HepG2 (cell line): ENCODE data around the gene LRRC3C. TPM values are rescaled to one million over a fixed set of nuclear protein-coding genes. Genes with fewer than 3 reads are reported as not detected.

Experiments used
- MXI1 ChIP-seq: IDR thresholded peaks from 3 replicates; pipeline ENCODE4 v1.6.1; 2012; ENCODE audit warnings: low read depth, low read length, inconsistent platforms, borderline replicate concordance
- REXO4 ChIP-seq: sonication (generic); formaldehyde crosslinking; IDR thresholded peaks from 2 replicates; pipeline ENCODE4 v1.8.0; 2022; ENCODE audit warnings: missing genetic modification reagents, mild to moderate bottlenecking, borderline replicate concordance
- ZC3H13 ChIP-seq: sonication (generic); formaldehyde crosslinking; IDR thresholded peaks from 2 replicates; pipeline ENCODE4 v1.8.1; 2023; ENCODE audit warnings: mild to moderate bottlenecking, missing genetic modification reagents, moderate library complexity
- ZNF83 ChIP-seq: sonication (generic); formaldehyde crosslinking; IDR thresholded peaks from 2 replicates; pipeline ENCODE4 v1.4.0; 2020; ENCODE audit warnings: missing genetic modification reagents, mild to moderate bottlenecking, borderline replicate concordance
- polyA plus RNA-seq, 8 experiments: library from polyadenylated mRNA; depleted of rRNA in 3 of 8; stranded (reverse) in 7 of 8; unstranded in 1 of 8; fragments of >200 nt; fragmentation: Illumina TruSeq in 4 of 8; extraction: Trizol in 4 of 8; gene quantifications; 2 replicates each; pipeline versions ENCODE4 v1.2.1 to v1.2.3, GENCODE V29; 2011 to 2016; ENCODE audit warnings: low read depth in 4 of 8, missing spikeins in 1 of 8, mixed read lengths in 1 of 8; ENCODE audit not compliant: insufficient read depth in 1 of 8
- total RNA-seq, 5 experiments: library from RNA; depleted of rRNA; stranded (reverse); fragments of >200 nt; fragmentation: Illumina TruSeq; extraction: Trizol; gene quantifications; 2 replicates each; pipeline ENCODE4 v1.2.3, GENCODE V29; 2016; ENCODE audit warnings: low read depth in 1 of 5
- TF ChIP-seq, protein P1 (sequence below): IDR thresholded peaks from 2 replicates; pipeline ENCODE4 v1.6.1; 2016; ENCODE audit warnings: missing biosample characterization, missing genetic modification reagents, low read depth
- TF ChIP-seq, protein P2 (sequence below): sonication (generic); formaldehyde crosslinking; IDR thresholded peaks from 2 replicates; pipeline ENCODE4 v1.8.0; 2022; ENCODE audit warnings: missing genetic modification reagents, mild to moderate bottlenecking, moderate library complexity, borderline replicate concordance
- TF ChIP-seq, protein P3 (sequence below): sonication (generic); formaldehyde crosslinking; IDR thresholded peaks from 2 replicates; pipeline ENCODE4 v1.5.1; 2020; ENCODE audit warnings: mild to moderate bottlenecking, missing genetic modification reagents, moderate library complexity
- TF ChIP-seq, protein P4 (sequence below), 2 experiments: fragments of 450-650 bp in 1 of 2; sonication (generic) in 1 of 2; formaldehyde crosslinking in 1 of 2; IDR thresholded peaks; 2 replicates each; pipeline versions ENCODE4 v1.6.1 to v1.8.0; 2016 to 2022; ENCODE audit warnings: antibody characterized with exemption in 1 of 2, mild to moderate bottlenecking in 1 of 2, missing genetic modification reagents in 1 of 2
- TF ChIP-seq, protein P5 (sequence below): fragments of 450-650 bp; IDR thresholded peaks from 2 replicates; pipeline ENCODE4 v1.6.1; 2016

LRRC3C gene
- total and polyA plus RNA-seq, 2 of the 13 experiments (the other 11 are each of a cell fraction or from before 2014, with no cell fraction given): 0.17 TPM; not detected in 1

DNA sequence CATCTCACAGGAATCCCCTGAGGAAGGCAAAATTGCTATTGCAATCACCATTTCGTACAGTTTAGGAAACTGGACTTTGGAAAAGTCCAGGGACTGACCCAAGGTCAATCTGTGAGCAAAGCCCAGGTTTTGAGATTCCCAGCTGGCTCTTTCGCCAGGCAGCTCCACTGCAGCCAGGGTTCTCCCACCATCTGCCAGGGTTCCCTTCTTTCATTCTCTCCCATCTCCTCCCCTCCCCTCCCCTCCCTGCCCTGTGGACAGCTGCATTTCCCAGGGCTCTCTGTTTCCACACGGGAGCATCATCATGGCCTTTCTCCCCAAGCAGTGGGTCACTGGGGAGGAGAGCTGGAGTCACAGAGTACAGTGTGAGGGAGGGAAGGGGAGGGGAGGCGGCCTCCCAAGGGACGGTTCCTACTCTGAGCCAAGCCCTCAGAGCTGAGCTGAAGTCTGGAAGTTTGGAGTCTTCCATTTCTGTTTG is 23.4 kb downstream of the LRRC3C start (continued):
- TF ChIP-seq, protein P1, sequence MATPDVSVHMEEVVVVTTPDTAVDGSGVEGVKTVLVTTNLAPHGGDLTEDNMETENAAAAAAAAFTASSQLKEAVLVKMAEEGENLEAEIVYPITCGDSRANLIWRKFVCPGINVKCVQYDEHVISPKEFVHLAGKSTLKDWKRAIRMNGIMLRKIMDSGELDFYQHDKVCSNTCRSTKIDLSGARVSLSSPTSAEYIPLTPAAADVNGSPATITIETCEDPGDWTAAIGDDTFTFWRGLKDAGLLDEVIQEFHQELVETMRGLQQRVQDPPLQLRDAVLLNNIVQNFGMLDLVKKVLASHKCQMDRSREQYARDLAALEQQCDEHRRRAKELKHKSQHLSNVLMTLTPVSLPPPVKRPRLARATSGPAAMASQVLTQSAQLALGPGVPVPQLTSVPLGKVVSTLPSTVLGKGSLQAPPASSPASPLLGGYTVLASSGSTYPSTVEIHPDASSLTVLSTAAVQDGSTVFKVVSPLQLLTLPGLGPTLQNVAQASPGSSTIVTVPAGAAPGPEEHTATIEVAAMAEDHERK: no peak
- TF ChIP-seq, protein P2, sequence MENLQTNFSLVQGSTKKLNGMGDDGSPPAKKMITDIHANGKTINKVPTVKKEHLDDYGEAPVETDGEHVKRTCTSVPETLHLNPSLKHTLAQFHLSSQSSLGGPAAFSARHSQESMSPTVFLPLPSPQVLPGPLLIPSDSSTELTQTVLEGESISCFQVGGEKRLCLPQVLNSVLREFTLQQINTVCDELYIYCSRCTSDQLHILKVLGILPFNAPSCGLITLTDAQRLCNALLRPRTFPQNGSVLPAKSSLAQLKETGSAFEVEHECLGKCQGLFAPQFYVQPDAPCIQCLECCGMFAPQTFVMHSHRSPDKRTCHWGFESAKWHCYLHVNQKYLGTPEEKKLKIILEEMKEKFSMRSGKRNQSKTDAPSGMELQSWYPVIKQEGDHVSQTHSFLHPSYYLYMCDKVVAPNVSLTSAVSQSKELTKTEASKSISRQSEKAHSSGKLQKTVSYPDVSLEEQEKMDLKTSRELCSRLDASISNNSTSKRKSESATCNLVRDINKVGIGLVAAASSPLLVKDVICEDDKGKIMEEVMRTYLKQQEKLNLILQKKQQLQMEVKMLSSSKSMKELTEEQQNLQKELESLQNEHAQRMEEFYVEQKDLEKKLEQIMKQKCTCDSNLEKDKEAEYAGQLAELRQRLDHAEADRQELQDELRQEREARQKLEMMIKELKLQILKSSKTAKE: no peak
- TF ChIP-seq, protein P3, sequence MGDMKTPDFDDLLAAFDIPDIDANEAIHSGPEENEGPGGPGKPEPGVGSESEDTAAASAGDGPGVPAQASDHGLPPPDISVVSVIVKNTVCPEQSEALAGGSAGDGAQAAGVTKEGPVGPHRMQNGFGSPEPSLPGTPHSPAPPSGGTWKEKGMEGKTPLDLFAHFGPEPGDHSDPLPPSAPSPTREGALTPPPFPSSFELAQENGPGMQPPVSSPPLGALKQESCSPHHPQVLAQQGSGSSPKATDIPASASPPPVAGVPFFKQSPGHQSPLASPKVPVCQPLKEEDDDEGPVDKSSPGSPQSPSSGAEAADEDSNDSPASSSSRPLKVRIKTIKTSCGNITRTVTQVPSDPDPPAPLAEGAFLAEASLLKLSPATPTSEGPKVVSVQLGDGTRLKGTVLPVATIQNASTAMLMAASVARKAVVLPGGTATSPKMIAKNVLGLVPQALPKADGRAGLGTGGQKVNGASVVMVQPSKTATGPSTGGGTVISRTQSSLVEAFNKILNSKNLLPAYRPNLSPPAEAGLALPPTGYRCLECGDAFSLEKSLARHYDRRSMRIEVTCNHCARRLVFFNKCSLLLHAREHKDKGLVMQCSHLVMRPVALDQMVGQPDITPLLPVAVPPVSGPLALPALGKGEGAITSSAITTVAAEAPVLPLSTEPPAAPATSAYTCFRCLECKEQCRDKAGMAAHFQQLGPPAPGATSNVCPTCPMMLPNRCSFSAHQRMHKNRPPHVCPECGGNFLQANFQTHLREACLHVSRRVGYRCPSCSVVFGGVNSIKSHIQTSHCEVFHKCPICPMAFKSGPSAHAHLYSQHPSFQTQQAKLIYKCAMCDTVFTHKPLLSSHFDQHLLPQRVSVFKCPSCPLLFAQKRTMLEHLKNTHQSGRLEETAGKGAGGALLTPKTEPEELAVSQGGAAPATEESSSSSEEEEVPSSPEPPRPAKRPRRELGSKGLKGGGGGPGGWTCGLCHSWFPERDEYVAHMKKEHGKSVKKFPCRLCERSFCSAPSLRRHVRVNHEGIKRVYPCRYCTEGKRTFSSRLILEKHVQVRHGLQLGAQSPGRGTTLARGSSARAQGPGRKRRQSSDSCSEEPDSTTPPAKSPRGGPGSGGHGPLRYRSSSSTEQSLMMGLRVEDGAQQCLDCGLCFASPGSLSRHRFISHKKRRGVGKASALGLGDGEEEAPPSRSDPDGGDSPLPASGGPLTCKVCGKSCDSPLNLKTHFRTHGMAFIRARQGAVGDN (CRISPR knock-in tag): peak; percentile 29
- no peak for TF ChIP-seq ZNF83 (CRISPR knock-in tag)
- TF ChIP-seq REXO4 (CRISPR knock-in tag): no peak
- TF ChIP-seq ZC3H13 (CRISPR knock-in tag): no peak
- TF ChIP-seq, protein P4, sequence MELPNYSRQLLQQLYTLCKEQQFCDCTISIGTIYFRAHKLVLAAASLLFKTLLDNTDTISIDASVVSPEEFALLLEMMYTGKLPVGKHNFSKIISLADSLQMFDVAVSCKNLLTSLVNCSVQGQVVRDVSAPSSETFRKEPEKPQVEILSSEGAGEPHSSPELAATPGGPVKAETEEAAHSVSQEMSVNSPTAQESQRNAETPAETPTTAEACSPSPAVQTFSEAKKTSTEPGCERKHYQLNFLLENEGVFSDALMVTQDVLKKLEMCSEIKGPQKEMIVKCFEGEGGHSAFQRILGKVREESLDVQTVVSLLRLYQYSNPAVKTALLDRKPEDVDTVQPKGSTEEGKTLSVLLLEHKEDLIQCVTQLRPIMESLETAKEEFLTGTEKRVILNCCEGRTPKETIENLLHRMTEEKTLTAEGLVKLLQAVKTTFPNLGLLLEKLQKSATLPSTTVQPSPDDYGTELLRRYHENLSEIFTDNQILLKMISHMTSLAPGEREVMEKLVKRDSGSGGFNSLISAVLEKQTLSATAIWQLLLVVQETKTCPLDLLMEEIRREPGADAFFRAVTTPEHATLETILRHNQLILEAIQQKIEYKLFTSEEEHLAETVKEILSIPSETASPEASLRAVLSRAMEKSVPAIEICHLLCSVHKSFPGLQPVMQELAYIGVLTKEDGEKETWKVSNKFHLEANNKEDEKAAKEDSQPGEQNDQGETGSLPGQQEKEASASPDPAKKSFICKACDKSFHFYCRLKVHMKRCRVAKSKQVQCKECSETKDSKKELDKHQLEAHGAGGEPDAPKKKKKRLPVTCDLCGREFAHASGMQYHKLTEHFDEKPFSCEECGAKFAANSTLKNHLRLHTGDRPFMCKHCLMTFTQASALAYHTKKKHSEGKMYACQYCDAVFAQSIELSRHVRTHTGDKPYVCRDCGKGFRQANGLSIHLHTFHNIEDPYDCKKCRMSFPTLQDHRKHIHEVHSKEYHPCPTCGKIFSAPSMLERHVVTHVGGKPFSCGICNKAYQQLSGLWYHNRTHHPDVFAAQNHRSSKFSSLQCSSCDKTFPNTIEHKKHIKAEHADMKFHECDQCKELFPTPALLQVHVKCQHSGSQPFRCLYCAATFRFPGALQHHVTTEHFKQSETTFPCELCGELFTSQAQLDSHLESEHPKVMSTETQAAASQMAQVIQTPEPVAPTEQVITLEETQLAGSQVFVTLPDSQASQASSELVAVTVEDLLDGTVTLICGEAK (IDR thresholded peaks at IDR 0.05): no peak
- TF ChIP-seq, protein P4 (CRISPR knock-in tag; IDR thresholded peaks at IDR 0.05): no peak
- TF ChIP-seq MXI1: no peak
- TF ChIP-seq, protein P5, sequence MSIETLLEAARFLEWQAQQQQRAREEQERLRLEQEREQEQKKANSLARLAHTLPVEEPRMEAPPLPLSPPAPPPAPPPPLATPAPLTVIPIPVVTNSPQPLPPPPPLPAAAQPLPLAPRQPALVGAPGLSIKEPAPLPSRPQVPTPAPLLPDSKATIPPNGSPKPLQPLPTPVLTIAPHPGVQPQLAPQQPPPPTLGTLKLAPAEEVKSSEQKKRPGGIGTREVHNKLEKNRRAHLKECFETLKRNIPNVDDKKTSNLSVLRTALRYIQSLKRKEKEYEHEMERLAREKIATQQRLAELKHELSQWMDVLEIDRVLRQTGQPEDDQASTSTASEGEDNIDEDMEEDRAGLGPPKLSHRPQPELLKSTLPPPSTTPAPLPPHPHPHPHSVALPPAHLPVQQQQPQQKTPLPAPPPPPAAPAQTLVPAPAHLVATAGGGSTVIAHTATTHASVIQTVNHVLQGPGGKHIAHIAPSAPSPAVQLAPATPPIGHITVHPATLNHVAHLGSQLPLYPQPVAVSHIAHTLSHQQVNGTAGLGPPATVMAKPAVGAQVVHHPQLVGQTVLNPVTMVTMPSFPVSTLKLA: no peak
